HL-60 (cell line): ENCODE data around the gene HSD11B1.

Experiments used
- DNase-seq, 2 experiments: peaks; one replicate each; pipeline ENCODE4 v3.0.0-alpha.2; 2010 to 2020; ENCODE audit warnings: low read depth in 1 of 2, low spot score in 1 of 2
- H3K27ac ChIP-seq: fragments of 250-450 bp; sonication (Bioruptor Pico); replicated peaks from 2 replicates; pipeline ENCODE4 v1.5.1; 2020; ENCODE audit warnings: mild to moderate bottlenecking, moderate library complexity
- H3K27me3 ChIP-seq: fragments of 250-450 bp; sonication (Bioruptor Pico); 2 replicates; pipeline ENCODE4 v1.5.1; 2021; ENCODE audit warnings: mild to moderate bottlenecking, moderate library complexity; ENCODE audit not compliant: insufficient read depth, poor library complexity, severe bottlenecking
- H3K4me3 ChIP-seq: replicated peaks from 2 replicates; pipeline ENCODE4 v1.5.1; 2011; ENCODE audit warnings: mild to moderate bottlenecking, control low read depth, low read length; ENCODE audit not compliant: insufficient read depth
- GABPA ChIP-seq: IDR thresholded peaks from 2 replicates; pipeline ENCODE4 v1.6.1; 2012; ENCODE audit warnings: low read depth
- POLR2AphosphoS5 ChIP-seq: IDR thresholded peaks from 2 replicates; pipeline ENCODE4 v1.6.1; 2012; ENCODE audit warnings: low read depth
- SPI1 ChIP-seq: IDR thresholded peaks from 2 replicates; pipeline ENCODE4 v1.6.1; 2012; ENCODE audit warnings: low read depth, mild to moderate bottlenecking, borderline replicate concordance
- TF ChIP-seq, protein P1 (sequence below): IDR thresholded peaks from 2 replicates; pipeline ENCODE4 v1.6.1; 2012; ENCODE audit warnings: low read depth; ENCODE audit not compliant: insufficient replicate concordance
- TF ChIP-seq, protein P2 (sequence below): IDR thresholded peaks from one replicate; pipeline ENCODE4 v1.5.1; 2011; ENCODE audit warnings: low read length, control low read depth, inconsistent platforms; ENCODE audit not compliant: insufficient read depth

The HSD11B1 gene

DNA sequence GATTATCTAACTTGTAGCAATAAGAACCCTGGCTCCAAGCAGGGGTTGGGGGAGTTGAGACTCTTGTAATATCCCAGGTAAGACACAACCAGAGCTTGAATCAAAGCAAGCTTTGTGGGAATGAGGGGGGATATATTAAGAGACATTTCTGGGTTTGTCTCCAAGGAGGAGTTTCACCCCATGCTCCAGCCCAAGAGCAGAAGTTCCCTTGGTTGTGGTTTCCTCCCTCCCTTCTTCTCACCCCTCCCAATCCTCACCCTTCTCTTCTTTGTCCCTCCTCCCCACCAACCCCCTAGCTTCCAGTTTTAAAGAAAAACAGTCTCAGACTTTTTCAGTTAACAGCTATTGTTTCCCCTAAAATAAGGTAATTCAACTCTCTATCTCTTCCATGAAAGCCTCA lies 63.1 kb downstream of the HSD11B1 start:
- DNase-seq = peak; percentile 49 to 81
- TF ChIP-seq, protein P1, sequence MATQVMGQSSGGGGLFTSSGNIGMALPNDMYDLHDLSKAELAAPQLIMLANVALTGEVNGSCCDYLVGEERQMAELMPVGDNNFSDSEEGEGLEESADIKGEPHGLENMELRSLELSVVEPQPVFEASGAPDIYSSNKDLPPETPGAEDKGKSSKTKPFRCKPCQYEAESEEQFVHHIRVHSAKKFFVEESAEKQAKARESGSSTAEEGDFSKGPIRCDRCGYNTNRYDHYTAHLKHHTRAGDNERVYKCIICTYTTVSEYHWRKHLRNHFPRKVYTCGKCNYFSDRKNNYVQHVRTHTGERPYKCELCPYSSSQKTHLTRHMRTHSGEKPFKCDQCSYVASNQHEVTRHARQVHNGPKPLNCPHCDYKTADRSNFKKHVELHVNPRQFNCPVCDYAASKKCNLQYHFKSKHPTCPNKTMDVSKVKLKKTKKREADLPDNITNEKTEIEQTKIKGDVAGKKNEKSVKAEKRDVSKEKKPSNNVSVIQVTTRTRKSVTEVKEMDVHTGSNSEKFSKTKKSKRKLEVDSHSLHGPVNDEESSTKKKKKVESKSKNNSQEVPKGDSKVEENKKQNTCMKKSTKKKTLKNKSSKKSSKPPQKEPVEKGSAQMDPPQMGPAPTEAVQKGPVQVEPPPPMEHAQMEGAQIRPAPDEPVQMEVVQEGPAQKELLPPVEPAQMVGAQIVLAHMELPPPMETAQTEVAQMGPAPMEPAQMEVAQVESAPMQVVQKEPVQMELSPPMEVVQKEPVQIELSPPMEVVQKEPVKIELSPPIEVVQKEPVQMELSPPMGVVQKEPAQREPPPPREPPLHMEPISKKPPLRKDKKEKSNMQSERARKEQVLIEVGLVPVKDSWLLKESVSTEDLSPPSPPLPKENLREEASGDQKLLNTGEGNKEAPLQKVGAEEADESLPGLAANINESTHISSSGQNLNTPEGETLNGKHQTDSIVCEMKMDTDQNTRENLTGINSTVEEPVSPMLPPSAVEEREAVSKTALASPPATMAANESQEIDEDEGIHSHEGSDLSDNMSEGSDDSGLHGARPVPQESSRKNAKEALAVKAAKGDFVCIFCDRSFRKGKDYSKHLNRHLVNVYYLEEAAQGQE = no peak
- peak; percentile 69 for TF ChIP-seq SPI1
- H3K27ac ChIP-seq = peak overlapping the region; percentile 81
- peak overlapping the region; percentile 10; the same call in 1 of the 2 replicates for H3K4me3 ChIP-seq
- no peaks in the 10 kb centered on the region for H3K27me3 ChIP-seq

DNA sequence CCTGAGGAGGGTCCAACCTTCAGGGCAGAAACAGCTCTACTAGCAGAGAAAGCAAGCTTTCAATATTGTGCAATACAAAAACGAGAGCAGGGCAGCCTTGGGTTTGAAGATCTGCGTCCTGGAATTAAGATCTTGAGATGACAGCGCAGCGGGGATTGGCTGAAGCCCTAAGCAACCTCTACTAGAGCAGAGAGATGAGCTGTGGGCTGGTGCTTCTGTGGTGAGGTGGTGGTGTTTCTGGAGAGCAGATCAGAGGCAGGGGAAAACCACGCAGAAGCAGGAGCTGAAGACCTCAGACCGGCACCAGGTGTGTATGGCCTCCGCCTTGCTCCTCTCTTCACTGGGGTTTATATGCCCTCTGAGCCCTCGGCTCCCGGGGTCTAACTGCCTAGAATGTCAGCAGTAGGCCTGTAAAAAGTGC lies 63.7 kb downstream of the HSD11B1 start:
- H3K27ac ChIP-seq = peak overlapping the region; percentile 81
- peak; percentile 74 to 87 for DNase-seq
- peak overlapping the region; percentile 25 for H3K4me3 ChIP-seq
- H3K27me3 ChIP-seq = no peaks in the 10 kb centered on the region
- TF ChIP-seq POLR2AphosphoS5 (peak; percentile 44; the same call in 1 of the 2 replicates), SPI1 (no peak)

DNA sequence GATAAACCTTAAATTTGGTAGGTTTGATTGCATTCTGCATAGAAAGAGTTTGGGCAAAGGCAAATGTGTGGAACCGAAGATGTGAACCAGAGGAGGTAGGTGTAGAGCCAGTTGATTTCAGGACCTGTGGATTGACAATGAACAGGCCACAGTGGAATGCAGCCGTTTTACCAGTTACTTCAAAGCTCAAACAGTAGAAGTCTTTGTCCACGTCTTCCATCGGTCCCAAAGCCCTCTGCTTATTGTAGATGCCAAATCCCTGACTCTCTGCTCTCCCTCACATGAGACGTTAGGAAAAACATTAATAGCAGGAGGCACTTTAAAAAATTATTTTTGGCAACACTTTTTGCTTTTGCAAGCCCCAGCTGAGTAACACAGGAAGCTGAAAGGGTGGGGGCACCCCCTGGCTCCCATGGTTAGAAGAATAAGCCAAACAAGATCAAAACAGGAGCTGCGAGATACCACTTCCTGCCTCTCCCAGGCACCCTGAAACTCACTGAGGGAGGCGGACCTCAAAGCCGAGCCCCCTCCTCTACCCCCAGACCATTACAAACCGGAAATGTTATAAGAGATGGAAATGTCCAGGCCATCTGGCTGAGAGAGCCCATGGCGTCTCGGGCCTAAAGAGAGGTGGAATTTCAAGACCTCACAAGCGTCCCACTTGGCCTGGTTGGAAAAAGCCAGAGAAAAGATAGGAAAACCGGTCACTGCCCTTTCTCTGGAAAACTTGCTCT lies 64.7 kb downstream of the HSD11B1 start:
- peak in 1 of 2 experiments; percentile 86 for DNase-seq
- H3K4me3 ChIP-seq = peak overlapping the region; percentile 25
- H3K27ac ChIP-seq = peak overlapping the region; percentile 81
- no peaks in the 10 kb centered on the region for H3K27me3 ChIP-seq
- TF ChIP-seq, protein P2, sequence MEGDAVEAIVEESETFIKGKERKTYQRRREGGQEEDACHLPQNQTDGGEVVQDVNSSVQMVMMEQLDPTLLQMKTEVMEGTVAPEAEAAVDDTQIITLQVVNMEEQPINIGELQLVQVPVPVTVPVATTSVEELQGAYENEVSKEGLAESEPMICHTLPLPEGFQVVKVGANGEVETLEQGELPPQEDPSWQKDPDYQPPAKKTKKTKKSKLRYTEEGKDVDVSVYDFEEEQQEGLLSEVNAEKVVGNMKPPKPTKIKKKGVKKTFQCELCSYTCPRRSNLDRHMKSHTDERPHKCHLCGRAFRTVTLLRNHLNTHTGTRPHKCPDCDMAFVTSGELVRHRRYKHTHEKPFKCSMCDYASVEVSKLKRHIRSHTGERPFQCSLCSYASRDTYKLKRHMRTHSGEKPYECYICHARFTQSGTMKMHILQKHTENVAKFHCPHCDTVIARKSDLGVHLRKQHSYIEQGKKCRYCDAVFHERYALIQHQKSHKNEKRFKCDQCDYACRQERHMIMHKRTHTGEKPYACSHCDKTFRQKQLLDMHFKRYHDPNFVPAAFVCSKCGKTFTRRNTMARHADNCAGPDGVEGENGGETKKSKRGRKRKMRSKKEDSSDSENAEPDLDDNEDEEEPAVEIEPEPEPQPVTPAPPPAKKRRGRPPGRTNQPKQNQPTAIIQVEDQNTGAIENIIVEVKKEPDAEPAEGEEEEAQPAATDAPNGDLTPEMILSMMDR = no peak
- TF ChIP-seq, protein P1 = no peak
- TF ChIP-seq GABPA (0 out of 2 replicates have a peak, but pooled peaks have one; percentile 24), SPI1 (peak; percentile 36; the same call in 1 of the 2 replicates), POLR2AphosphoS5 (peak; percentile 50; the same call in 1 of the 2 replicates)

DNA sequence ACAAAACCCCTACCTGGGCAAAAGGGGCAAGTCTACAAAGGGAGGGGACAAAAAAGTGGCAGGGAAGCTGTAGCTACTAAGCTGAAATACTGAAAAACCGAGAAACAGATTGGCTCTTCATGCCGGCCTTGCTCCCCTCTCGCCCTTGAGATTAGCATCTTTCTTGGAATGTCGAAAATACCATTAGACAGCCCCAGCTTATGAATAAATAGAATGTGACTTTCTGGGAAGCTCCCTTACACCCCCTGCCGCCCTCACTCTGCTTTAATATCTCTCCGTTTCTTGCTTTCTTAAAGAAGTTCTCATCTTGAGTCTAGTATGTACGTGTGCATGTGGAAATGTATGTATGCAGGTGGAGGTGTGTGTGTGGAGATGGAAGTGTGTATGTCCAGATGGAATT lies 65.3 kb downstream of the HSD11B1 start:
- peak in 1 of 2 experiments; percentile 20 for DNase-seq
- peak overlapping the region; percentile 81 for H3K27ac ChIP-seq
- peak overlapping the region; percentile 18 for H3K4me3 ChIP-seq
- no peaks in the 10 kb centered on the region for H3K27me3 ChIP-seq
- TF ChIP-seq, protein P1 = no peak
- TF ChIP-seq POLR2AphosphoS5 = no peak
- no peak for TF ChIP-seq SPI1
- TF ChIP-seq, protein P2 = no peak
- TF ChIP-seq GABPA = no peak
